Esophagus squamous epithelium (tissue), 5 donors: ENCODE results near the gene DENND1A. TPM values are rescaled to one million over a fixed set of nuclear protein-coding genes. Genes with fewer than 3 reads are reported as not detected.

Source experiments
- DNase-seq: peaks from one replicate; lab custom pipeline; 2025; lab: John Stamatoyannopoulos, UW
- H3K27ac ChIP-seq, 4 donors: fragments of 200-600 bp; sonication (generic); one replicate each; pipeline ENCODE4 v1.5.1; 2016 to 2019; ENCODE audit warnings: mild to moderate bottlenecking in 1 of 4
- H3K27me3 ChIP-seq, 4 donors: fragments of 200-600 bp; sonication (generic); 1 replicate in 3 of 4; 2 replicates in 1 of 4; pipeline versions ENCODE4 v1.5.1 to v1.6.0; 2017 to 2021; ENCODE audit warnings: antibody characterized with exemption in 1 of 4
- H3K36me3 ChIP-seq, 3 donors: fragments of 200-600 bp; sonication (generic); one replicate each; pipeline ENCODE4 v1.5.1; 2016 to 2019
- H3K4me1 ChIP-seq, 3 donors: fragments of 200-600 bp; sonication (generic); one replicate each; pipeline ENCODE4 v1.5.1; 2017 to 2019
- H3K4me3 ChIP-seq, 4 donors: fragments of 200-600 bp; sonication (generic); 1 replicate in 3 of 4; 2 replicates in 1 of 4; pipeline ENCODE4 v1.5.1; 2016 to 2019; ENCODE audit warnings: mild to moderate bottlenecking in 2 of 4, moderate library complexity in 1 of 4
- H3K9me3 ChIP-seq, 3 donors: fragments of 200-600 bp; sonication (generic); one replicate each; pipeline ENCODE4 v1.5.1; 2016 to 2019
- CTCF ChIP-seq, 6 experiments: fragments of 450-650 bp in 4 of 6; fragments of 200-600 bp in 2 of 6; sonication (generic) in 2 of 6; IDR thresholded peaks; one replicate each; pipeline ENCODE4 v1.5.1; 2016 to 2019; ENCODE audit warnings: antibody characterized with exemption in 6 of 6, mild to moderate bottlenecking in 4 of 6, moderate library complexity in 4 of 6
- POLR2A ChIP-seq, 4 donors: fragments of 450-650 bp; IDR thresholded peaks; one replicate each; pipeline ENCODE4 v1.6.1; 2017; ENCODE audit warnings: antibody characterized with exemption in 4 of 4, mild to moderate bottlenecking in 4 of 4, moderate library complexity in 3 of 4
- WGBS, 2 donors: methylation state at CpG; one replicate each; pipeline ENCODE4 v1.1.5; 2018; 5-methylcytosine and 5-hydroxymethylcytosine counted together
- intact Hi-C: fragments of 100-400 bp; cut with DNase I; formaldehyde crosslinking; loops from one replicate; pipeline ENCODE4 v1.15.0; 2022
- total RNA-seq, 4 donors: library from RNA; depleted of rRNA; stranded (reverse); fragments of >200 nt; gene quantifications; one replicate each; pipeline ENCODE4 v1.1.0, GENCODE V29; 2016
- donor health status: DM: yes; HTN: yes; CAD: no.

Gene DENND1A
- total RNA-seq, 4 donors from 2014 or later: 5.3 to 16.0 (median 12.9) TPM

DNA sequence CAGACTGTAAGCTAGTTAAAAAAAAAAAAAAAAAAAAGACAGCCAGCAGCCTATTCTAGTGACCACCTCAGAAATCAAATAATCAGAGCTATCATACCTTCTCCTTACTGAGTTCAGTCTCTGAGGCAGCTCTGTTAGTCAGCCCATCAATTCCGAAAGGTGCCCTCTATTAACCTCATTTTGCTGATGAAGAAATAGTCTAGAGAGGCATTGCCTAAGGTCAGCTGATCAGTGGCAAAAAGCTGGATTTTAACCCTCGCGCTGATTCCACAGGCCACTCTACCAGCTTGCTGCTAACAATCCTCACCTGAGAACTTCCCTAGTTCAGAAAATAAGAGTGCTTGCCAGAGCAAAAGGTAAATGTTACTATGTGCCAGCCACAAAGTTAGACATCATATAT is 172.0 kb downstream of the DENND1A start:
- Histone ChIP-seq H3K27me3 (no peaks in the 10 kb centered on the region), H3K4me3 (no peak overlapping the region), H3K4me1 (peaks cover 0 to 7% (median 0%) of the 10 kb centered on the region in 3 donors), H3K36me3 (peaks cover 0 to 21% (median 0%) of the 10 kb centered on the region in 3 donors), H3K9me3 (no peaks in the 10 kb centered on the region), H3K27ac (no peak overlapping the region)
- TF ChIP-seq CTCF (IDR thresholded peaks at IDR 0.05): no peak
- no peak for TF ChIP-seq POLR2A (IDR thresholded peaks at IDR 0.05)
- WGBS, 2 donors: 88 to 100% methylated on average over 3 of the region's 3 CpGs
- DNase-seq: no peak
- intact Hi-C loops: no loop called here

DNA sequence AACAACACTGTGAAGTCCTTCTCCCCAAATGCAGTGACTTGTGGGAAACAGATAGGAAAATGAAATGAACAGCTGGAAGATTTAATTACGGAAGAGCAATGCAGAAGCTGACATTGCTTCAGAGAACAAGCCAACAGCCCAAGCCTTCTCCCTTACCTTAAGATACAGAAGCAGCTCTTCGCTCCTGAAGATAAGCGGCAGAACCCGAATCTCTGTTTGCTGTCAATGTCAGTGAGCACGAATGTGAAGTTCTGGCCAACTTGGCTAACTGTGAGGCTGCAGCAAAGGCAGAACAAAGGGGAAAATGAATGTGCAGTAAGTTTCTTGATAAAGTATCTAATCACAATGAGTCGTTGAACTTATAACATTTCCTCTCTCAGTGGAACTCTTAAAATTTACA is 172.4 kb downstream of the DENND1A start:
- no peaks in the 10 kb centered on the region for H3K27me3 ChIP-seq
- WGBS, 2 donors: 81 to 83% methylated on average over 6 of the region's 6 CpGs
- H3K36me3 ChIP-seq: peaks cover 0 to 21% (median 0%) of the 10 kb centered on the region in 3 donors
- TF ChIP-seq POLR2A (IDR thresholded peaks at IDR 0.05) (no peak), CTCF (IDR thresholded peaks at IDR 0.05) (no peak)
- H3K4me1 ChIP-seq: peaks cover 0 to 7% (median 0%) of the 10 kb centered on the region in 3 donors
- H3K9me3 ChIP-seq: no peaks in the 10 kb centered on the region
- DNase-seq: no peak
- intact Hi-C loops: no loop called here
- no peak overlapping the region for H3K27ac ChIP-seq
- H3K4me3 ChIP-seq: no peak overlapping the region

- 69 to 81% methylated on average over 2 to 3 of the region's 4 CpGs for WGBS, 2 donors
- Histone ChIP-seq H3K9me3 (no peaks in the 10 kb centered on the region), H3K4me3 (no peak overlapping the region), H3K27ac (no peak overlapping the region), H3K27me3 (no peaks in the 10 kb centered on the region), H3K36me3 (peaks cover 0 to 21% (median 0%) of the 10 kb centered on the region in 3 donors), H3K4me1 (no peaks in the 10 kb centered on the region)
- DNase-seq: no peak
- TF ChIP-seq POLR2A (IDR thresholded peaks at IDR 0.05) (no peak), CTCF (IDR thresholded peaks at IDR 0.05) (no peak)
- intact Hi-C loops: no loop called here
These were observed 173.3 kb downstream of the DENND1A start for GRCh38 chr9:123756484-123757106.

DNA sequence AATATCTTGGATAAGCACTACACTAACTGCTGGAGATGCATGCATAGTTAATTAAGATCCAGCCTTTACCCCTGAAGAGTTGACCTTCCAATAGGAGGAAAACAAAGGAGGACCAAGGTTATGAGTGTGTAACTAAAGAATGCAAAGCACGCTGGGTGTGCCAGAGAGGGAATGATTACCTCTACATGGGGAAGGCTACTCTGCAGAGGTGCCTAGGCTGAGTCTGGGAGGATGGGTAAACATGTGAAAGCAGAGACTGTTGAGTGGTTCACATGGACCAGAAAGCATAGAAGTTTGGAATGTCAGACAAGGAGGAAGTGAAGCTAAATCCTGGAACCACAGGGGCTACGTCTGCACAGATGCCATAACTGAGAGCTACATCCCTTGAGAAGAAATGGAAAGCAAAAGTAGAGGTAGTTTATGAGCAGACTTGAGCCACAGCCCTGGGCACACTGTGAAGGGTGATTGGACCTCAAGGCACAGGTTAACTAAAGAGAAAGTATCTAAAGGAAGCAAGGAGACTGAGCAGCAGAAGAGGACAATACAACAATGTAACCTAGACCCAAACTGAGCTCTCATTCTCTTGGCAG is 176.2 kb downstream of the DENND1A start:
- peaks cover 0 to 21% (median 0%) of the 10 kb centered on the region in 3 donors for H3K36me3 ChIP-seq
- H3K4me3 ChIP-seq: no peak overlapping the region
- intact Hi-C loops: no loop called here
- TF ChIP-seq CTCF (IDR thresholded peaks at IDR 0.05) (no peak), POLR2A (IDR thresholded peaks at IDR 0.05) (no peak)
- peaks cover 0 to 8% (median 0%) of the 10 kb centered on the region in 3 donors for H3K4me1 ChIP-seq
- H3K27me3 ChIP-seq: no peaks in the 10 kb centered on the region
- 89 to 94% methylated on average over 2 of the region's 2 CpGs for WGBS, 2 donors
- H3K27ac ChIP-seq: no peak overlapping the region
- no peaks in the 10 kb centered on the region for H3K9me3 ChIP-seq
- no peak for DNase-seq

DNA sequence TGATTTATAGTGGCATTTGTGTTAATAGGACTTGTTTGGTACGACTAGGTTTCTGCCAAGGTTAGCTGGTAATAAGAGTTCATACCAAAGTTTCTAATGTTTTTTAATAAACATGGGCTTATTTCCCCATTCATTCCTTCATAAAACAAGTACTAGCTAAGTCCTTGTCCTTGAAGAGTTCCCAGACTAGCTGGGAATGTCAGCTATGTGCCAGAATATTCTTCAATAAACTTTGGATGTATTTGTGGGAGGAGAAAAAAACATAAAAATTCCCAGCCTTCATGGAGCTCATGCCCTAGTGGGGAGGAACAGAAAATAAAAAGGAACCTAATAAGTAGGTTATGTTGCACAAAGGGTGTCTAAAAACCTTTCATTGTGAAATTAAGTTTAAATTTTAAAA is 176.9 kb downstream of the DENND1A start:
- Histone ChIP-seq H3K36me3 (peaks cover 0 to 21% (median 0%) of the 10 kb centered on the region in 3 donors), H3K4me3 (no peak overlapping the region), H3K4me1 (peaks cover 0 to 8% (median 0%) of the 10 kb centered on the region in 3 donors), H3K27ac (no peak overlapping the region), H3K27me3 (no peaks in the 10 kb centered on the region), H3K9me3 (no peaks in the 10 kb centered on the region)
- DNase-seq: no peak
- intact Hi-C loops: no loop called here
- TF ChIP-seq POLR2A (IDR thresholded peaks at IDR 0.05): no peak
- no peak for TF ChIP-seq CTCF (IDR thresholded peaks at IDR 0.05)
- WGBS, 2 donors: 63 to 67% methylated on average over 1 of the region's 1 CpG
